KOPT-K1 (cell line): Measurements from ENCODE around the gene SORCS2.

Experiments used
- H3K27ac ChIP-seq: fragments of 200-600 bp; sonication (generic); 2 replicates; pipeline ENCODE4 v1.5.1; 2016; ENCODE audit warnings: antibody characterized with exemption, mild to moderate bottlenecking, low read depth, low read length; ENCODE audit not compliant: poor library complexity, severe bottlenecking
- H3K36me3 ChIP-seq: fragments of 200-600 bp; sonication (generic); 2 replicates; pipeline ENCODE4 v1.5.1; 2017; ENCODE audit warnings: antibody characterized with exemption, mild to moderate bottlenecking, low read length, moderate library complexity; ENCODE audit not compliant: insufficient read depth
- H3K9me3 ChIP-seq: fragments of 200-600 bp; sonication (generic); 2 replicates; pipeline ENCODE4 v1.5.1; 2017; ENCODE audit warnings: antibody characterized with exemption, low read length, mild to moderate bottlenecking; ENCODE audit not compliant: insufficient read depth, poor library complexity, severe bottlenecking

Gene SORCS2

GRCh38 chr4:7408166-7408565 lies 215.8 kb downstream of the SORCS2 start:
- Histone ChIP-seq H3K27ac (no peak overlapping the region), H3K9me3 (peaks cover 6% of the 10 kb centered on the region), H3K36me3 (no peaks in the 10 kb centered on the region)

- Histone ChIP-seq H3K27ac (no peak overlapping the region), H3K36me3 (no peaks in the 10 kb centered on the region), H3K9me3 (peaks cover 6% of the 10 kb centered on the region)
These were observed 218.1 kb downstream of the SORCS2 start for GRCh38 chr4:7410446-7410845.

GRCh38 chr4:7411491-7411890 lies 219.2 kb downstream of the SORCS2 start:
- H3K27ac ChIP-seq: no peak overlapping the region
- peaks cover 6% of the 10 kb centered on the region for H3K9me3 ChIP-seq
- H3K36me3 ChIP-seq: no peaks in the 10 kb centered on the region

- H3K27ac ChIP-seq: no peak overlapping the region
- no peaks in the 10 kb centered on the region for H3K36me3 ChIP-seq
These were observed 219.7 kb downstream of the SORCS2 start for GRCh38 chr4:7411896-7412553.

GRCh38 chr4:7412554-7412912 lies 220.2 kb downstream of the SORCS2 start:
- H3K9me3 ChIP-seq: peaks cover 6% of the 10 kb centered on the region
- H3K27ac ChIP-seq: no peak overlapping the region

More at GRCh38 chr4:7411896-7412553, 219.7 kb downstream of the SORCS2 start:
- H3K9me3 ChIP-seq: peaks cover 6% of the 10 kb centered on the region

GRCh38 chr4:7414046-7414445 lies 221.7 kb downstream of the SORCS2 start:
- Histone ChIP-seq H3K27ac (no peak overlapping the region), H3K36me3 (no peaks in the 10 kb centered on the region), H3K9me3 (peaks cover 1% of the 10 kb centered on the region)

More at GRCh38 chr4:7412554-7412912, 220.2 kb downstream of the SORCS2 start:
- H3K36me3 ChIP-seq: no peaks in the 10 kb centered on the region

- Histone ChIP-seq H3K36me3 (no peaks in the 10 kb centered on the region), H3K9me3 (no peaks in the 10 kb centered on the region), H3K27ac (no peak overlapping the region)
These were observed 222.6 kb downstream of the SORCS2 start for GRCh38 chr4:7414736-7415510.

- Histone ChIP-seq H3K27ac (no peak overlapping the region), H3K36me3 (no peaks in the 10 kb centered on the region), H3K9me3 (no peaks in the 10 kb centered on the region)
These were observed 223.8 kb downstream of the SORCS2 start for GRCh38 chr4:7415927-7416686.

GRCh38 chr4:7416745-7417432 lies 224.6 kb downstream of the SORCS2 start:
- H3K9me3 ChIP-seq: no peaks in the 10 kb centered on the region
- H3K36me3 ChIP-seq: no peaks in the 10 kb centered on the region
- H3K27ac ChIP-seq: no peak overlapping the region

- Histone ChIP-seq H3K9me3 (no peaks in the 10 kb centered on the region), H3K36me3 (no peaks in the 10 kb centered on the region), H3K27ac (no peak overlapping the region)
These were observed 225.3 kb downstream of the SORCS2 start for GRCh38 chr4:7417639-7418038.

GRCh38 chr4:7418131-7418943 lies 226.0 kb downstream of the SORCS2 start:
- Histone ChIP-seq H3K36me3 (no peaks in the 10 kb centered on the region), H3K27ac (no peak overlapping the region), H3K9me3 (no peaks in the 10 kb centered on the region)

- Histone ChIP-seq H3K27ac (no peak overlapping the region), H3K36me3 (no peaks in the 10 kb centered on the region), H3K9me3 (no peaks in the 10 kb centered on the region)
These were observed 227.8 kb downstream of the SORCS2 start for GRCh38 chr4:7419961-7420660.

- no peaks in the 10 kb centered on the region for H3K36me3 ChIP-seq
- H3K9me3 ChIP-seq: no peaks in the 10 kb centered on the region
These were observed 228.3 kb downstream of the SORCS2 start for GRCh38 chr4:7420661-7421040.

More at GRCh38 chr4:7420661-7421040, 228.3 kb downstream of the SORCS2 start:
- no peak overlapping the region for H3K27ac ChIP-seq
